ENCODE results near the gene TBX3.

Gene TBX3

GRCh38 chr12:114664651-114665320 lies 19.2 kb downstream of the TBX3 start:
- H2AFZ ChIP-seq (ENCODE audit: low read length), result no peak overlapping the region
- H3K9ac ChIP-seq (ENCODE audit: low read length), result no peak overlapping the region
- H4K20me1 ChIP-seq (ENCODE audit: insufficient read depth, low read length), result no peaks in the 10 kb centered on the region
- H3K4me3 ChIP-seq (ENCODE audit: low read length), result no peak overlapping the region
- no peaks in the 10 kb centered on the region for H3K9me2 ChIP-seq (replicated peaks; ENCODE audit: insufficient read depth, low read length)
- no peak overlapping the region for H3K27ac ChIP-seq (ENCODE audit: low read length)
- TF ChIP-seq EZH2 (optimal IDR thresholded peaks at IDR 0.05; ENCODE audit: low read depth, low read length), result no peak
- TF ChIP-seq EZH2phosphoT487 (IDR thresholded peaks at IDR 0.05; ENCODE audit: low read length), result no peak
- no peak for TF ChIP-seq CTCF (IDR thresholded peaks at IDR 0.05; ENCODE audit: low read length)
- H3K4me1 ChIP-seq (ENCODE audit: low read length), result no peaks in the 10 kb centered on the region
- no peaks in the 10 kb centered on the region for H3K79me2 ChIP-seq (ENCODE audit: low read length)
- no peaks in the 10 kb centered on the region for H3K9me3 ChIP-seq (replicated peaks; ENCODE audit: insufficient read depth, low read length)
- no peaks in the 10 kb centered on the region for H3K36me3 ChIP-seq (replicated peaks; ENCODE audit: insufficient read depth, low read length)
- no peaks in the 10 kb centered on the region for H3F3A ChIP-seq (ENCODE audit: insufficient read depth, low read length)
- H3K27me3 ChIP-seq (replicated peaks; ENCODE audit: insufficient read depth, low read length), result peaks cover 25% of the 10 kb centered on the region
- H3K4me2 ChIP-seq (ENCODE audit: low read depth, low read length), result no peak overlapping the region
- no peak for DNase-seq

- Histone ChIP-seq H3K4me2 (ENCODE audit: low read depth, low read length) (no peak overlapping the region), H3K27ac (ENCODE audit: low read length) (no peak overlapping the region), H3K9me2 (replicated peaks; ENCODE audit: insufficient read depth, low read length) (no peaks in the 10 kb centered on the region), H3K4me3 (ENCODE audit: low read length) (no peak overlapping the region), H2AFZ (ENCODE audit: low read length) (no peak overlapping the region), H3K9ac (ENCODE audit: low read length) (no peak overlapping the region), H3K4me1 (ENCODE audit: low read length) (no peaks in the 10 kb centered on the region), H4K20me1 (ENCODE audit: insufficient read depth, low read length) (no peaks in the 10 kb centered on the region), H3K36me3 (replicated peaks; ENCODE audit: insufficient read depth, low read length) (no peaks in the 10 kb centered on the region), H3F3A (ENCODE audit: insufficient read depth, low read length) (no peaks in the 10 kb centered on the region), H3K27me3 (replicated peaks; ENCODE audit: insufficient read depth, low read length) (peaks cover 15% of the 10 kb centered on the region), H3K79me2 (ENCODE audit: low read length) (no peaks in the 10 kb centered on the region), H3K9me3 (replicated peaks; ENCODE audit: insufficient read depth, low read length) (no peaks in the 10 kb centered on the region)
- peak; percentile 35 for DNase-seq
- peak; percentile 67 for TF ChIP-seq CTCF (IDR thresholded peaks at IDR 0.05; ENCODE audit: low read length)
- no peak for TF ChIP-seq EZH2phosphoT487 (IDR thresholded peaks at IDR 0.05; ENCODE audit: low read length)
- TF ChIP-seq EZH2 (optimal IDR thresholded peaks at IDR 0.05; ENCODE audit: low read depth, low read length), result no peak
These were observed 21.3 kb downstream of the TBX3 start for GRCh38 chr12:114662512-114663177.

DNA sequence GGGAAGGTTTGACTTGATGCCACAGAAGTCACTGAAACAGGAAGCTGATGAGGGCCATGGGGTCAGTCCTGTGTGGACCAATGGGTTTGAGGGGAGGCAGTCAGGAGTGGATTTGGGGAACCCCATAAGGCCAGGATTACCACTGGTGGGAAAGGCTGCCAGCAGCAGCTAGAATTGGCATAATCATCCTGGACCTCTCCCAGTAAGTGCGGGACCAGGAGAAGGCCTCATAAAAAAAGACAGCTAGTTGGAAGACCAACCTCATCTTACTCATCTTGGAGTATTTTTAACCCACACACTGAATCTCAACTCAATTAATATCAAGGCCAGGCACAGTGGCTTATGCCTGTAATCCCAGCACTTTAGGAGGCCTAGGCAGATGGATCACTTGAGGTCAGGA lies 22.7 kb downstream of the TBX3 start:
- Histone ChIP-seq H3K9me3 (replicated peaks; ENCODE audit: insufficient read depth, low read length) (no peaks in the 10 kb centered on the region), H3K4me3 (ENCODE audit: low read length) (no peak overlapping the region), H3K9ac (ENCODE audit: low read length) (no peak overlapping the region), H3K9me2 (replicated peaks; ENCODE audit: insufficient read depth, low read length) (no peaks in the 10 kb centered on the region), H4K20me1 (ENCODE audit: insufficient read depth, low read length) (no peaks in the 10 kb centered on the region), H3K4me1 (ENCODE audit: low read length) (no peaks in the 10 kb centered on the region), H3K79me2 (ENCODE audit: low read length) (no peaks in the 10 kb centered on the region), H2AFZ (ENCODE audit: low read length) (no peak overlapping the region), H3K4me2 (ENCODE audit: low read depth, low read length) (no peak overlapping the region), H3K36me3 (replicated peaks; ENCODE audit: insufficient read depth, low read length) (no peaks in the 10 kb centered on the region), H3F3A (ENCODE audit: insufficient read depth, low read length) (no peaks in the 10 kb centered on the region), H3K27ac (ENCODE audit: low read length) (no peak overlapping the region), H3K27me3 (replicated peaks; ENCODE audit: insufficient read depth, low read length) (peaks cover 3% of the 10 kb centered on the region; the same call in 1 of the 2 replicates)
- no peak for TF ChIP-seq EZH2 (optimal IDR thresholded peaks at IDR 0.05; ENCODE audit: low read depth, low read length)
- no peak for TF ChIP-seq CTCF (IDR thresholded peaks at IDR 0.05; ENCODE audit: low read length)
- no peak for TF ChIP-seq EZH2phosphoT487 (IDR thresholded peaks at IDR 0.05; ENCODE audit: low read length)
- DNase-seq, result no peak

Measured in MM.1S (cell line).